GM12872 (cell line): ENCODE results near the gene TMCC1.

Experiments
- TF ChIP-seq, protein P1 (sequence below): IDR thresholded peaks from 3 replicates; pipeline ENCODE4 v1.5.1; 2011; ENCODE audit warnings: low read depth, mild to moderate bottlenecking, low read length, moderate library complexity; ENCODE audit not compliant: insufficient read depth

The TMCC1 gene

DNA sequence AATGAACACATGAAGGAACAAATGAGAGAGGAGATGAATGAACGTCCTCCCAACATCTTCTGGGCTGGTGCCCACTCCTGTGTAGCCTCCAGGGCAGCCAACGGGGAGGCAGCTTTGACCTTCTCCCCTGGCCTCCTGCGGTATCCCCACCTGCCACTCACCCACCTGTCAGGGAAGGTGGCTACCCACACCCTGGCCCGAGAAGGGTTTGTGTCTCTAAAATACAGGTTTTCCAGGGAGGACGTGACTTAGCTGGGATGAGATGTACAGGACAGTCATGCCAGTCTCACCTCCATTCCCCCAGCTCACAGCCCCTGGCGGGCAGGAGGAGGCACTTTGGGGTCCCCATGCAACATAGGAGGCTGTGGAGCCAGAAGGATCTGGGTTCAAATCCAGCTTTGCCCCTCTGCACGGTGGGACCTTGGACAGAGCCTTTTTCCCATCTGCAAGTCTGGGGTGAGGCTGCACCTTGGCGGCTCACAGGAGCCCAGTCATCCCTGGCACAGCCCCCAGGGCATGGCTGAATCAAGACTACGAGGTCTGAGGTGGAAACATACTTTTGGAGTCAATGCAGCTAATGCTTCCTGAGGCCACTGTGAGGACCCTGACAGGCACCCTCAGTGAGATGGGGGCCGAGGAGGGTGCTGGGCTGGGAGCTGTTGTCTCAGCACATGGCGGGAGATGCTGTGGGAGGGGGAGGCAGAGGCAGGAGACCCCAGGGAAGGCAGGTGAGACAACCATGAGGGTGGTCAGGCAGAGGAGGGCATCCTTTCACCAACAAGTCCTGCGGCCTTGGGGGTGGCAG, 275.9 kb downstream of the TMCC1 start:
- TF ChIP-seq, protein P1, sequence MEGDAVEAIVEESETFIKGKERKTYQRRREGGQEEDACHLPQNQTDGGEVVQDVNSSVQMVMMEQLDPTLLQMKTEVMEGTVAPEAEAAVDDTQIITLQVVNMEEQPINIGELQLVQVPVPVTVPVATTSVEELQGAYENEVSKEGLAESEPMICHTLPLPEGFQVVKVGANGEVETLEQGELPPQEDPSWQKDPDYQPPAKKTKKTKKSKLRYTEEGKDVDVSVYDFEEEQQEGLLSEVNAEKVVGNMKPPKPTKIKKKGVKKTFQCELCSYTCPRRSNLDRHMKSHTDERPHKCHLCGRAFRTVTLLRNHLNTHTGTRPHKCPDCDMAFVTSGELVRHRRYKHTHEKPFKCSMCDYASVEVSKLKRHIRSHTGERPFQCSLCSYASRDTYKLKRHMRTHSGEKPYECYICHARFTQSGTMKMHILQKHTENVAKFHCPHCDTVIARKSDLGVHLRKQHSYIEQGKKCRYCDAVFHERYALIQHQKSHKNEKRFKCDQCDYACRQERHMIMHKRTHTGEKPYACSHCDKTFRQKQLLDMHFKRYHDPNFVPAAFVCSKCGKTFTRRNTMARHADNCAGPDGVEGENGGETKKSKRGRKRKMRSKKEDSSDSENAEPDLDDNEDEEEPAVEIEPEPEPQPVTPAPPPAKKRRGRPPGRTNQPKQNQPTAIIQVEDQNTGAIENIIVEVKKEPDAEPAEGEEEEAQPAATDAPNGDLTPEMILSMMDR, result no peak

DNA sequence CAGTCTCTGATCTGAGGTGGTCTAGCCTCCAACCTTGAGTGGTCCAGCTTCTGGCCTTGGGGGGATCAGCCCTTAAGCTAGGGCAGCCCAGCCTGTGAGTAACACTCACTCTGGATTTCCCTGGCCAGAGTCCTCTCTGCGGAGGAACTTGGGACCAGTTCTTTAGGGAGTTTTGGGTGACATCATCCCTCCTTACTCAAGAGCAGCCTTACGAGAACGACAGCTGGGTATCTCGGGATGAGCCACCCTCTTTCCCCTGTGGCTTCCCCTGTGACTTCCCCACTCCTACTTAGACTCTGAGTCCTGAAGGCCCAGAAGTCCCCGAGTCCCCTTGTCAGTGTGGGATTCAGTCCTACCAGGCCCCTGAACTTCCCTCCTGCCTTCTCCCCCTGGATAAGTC, 276.8 kb downstream of the TMCC1 start:
- TF ChIP-seq, protein P1, result no peak

DNA sequence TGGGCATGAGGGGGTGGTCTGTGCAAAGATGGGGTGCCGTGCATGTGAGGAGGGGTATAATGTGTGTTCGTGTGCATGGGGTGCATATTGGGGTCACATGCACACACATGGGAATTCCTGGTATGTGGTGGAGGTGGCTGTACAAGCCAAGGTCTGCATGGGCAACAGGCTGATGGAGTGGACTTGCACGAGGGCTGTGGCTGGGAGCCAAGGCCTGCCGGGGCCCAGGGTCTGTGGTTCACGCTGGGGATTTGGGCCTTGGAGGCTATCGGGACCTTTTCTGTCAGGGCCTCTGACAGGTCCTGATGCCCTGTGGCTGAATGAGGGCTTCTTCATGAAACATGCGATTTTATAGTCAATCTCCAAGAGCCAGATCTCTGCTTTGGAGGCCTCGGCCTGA, 277.2 kb downstream of the TMCC1 start:
- TF ChIP-seq, protein P1, result no peak

DNA sequence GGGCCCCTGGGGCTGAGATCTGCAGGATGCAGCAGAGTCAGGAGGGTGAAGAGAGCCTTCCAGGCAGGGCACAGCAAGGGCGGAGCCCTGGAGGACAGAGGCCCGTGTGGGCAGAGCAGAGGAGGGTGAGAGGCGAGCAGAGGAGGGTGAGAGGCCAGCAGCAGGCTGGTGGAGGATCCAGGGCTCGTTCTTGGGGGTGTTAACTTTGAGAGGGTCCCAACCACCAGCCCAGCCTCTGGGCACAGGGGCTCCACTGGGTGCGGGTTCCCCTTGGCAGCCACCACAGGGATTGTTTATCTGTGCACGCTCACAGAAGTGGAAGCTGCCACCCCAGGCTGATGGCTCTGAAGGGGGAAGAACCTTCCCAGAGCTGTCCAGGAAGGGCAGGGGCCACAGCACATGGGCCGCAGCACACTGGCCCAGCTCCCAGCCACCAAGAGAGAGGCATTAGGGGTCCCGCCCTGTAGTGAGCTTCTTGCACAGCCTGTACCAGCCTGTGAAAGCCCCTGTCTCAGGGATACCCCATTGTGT, 277.7 kb downstream of the TMCC1 start:
- TF ChIP-seq, protein P1, result no peak

DNA sequence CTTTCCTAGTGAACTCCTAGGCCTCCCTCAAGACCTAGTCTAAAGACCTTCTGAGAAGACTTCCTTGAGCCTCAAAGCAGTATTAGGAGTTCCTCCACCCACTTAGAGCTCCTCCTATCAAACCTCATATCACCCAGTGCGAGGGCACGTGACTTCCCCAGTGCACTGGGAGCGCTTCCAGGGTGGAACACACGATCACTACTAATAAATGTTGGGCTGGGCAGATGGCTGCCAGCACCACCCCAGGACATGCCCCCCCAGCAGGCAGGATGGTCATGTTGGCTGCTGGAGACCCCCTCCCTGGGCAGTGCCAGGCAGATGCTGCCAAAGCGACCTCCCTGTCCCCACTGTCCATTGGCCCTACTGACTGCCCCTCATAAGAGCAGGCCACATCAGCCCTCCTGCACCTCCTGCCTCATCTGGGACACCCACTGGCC, 278.6 kb downstream of the TMCC1 start:
- TF ChIP-seq, protein P1, result no peak

DNA sequence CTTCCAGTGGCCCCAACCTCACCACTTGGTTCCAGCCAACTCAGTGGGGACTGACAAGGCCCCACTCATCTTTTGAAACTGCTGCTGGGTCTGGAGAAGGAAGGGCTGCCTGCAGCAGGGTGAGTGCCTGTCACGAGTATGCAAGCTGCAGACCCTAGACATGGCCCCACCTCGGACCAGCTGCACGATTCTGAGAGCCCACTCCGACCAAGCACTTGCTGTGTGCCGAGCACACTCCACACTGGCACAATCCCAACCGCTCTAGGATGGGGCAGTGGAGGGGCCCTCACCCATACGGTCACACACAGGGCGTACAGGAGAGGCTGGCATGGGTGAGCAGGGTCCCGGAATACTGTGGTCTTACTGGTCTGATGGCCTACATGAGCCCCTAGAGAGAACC, 279.1 kb downstream of the TMCC1 start:
- TF ChIP-seq, protein P1, result no peak

DNA sequence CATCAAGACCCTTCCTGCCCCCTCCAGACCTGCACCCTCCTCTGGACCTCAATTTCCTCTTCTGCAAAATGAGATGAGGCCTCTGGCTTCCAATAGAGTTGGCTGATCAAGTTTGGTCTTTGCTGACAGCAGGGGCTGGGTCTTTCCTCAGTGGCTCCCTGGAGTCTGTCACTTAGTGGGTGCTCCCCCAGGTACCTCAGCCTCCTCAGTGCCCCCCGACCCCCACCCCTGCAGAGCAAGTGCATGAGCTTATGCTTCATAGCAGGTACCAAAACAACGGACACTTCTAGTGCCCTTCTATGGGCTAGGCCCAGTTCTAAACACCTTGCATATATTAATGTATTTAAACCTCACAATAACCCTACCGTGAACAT, 280.2 kb downstream of the TMCC1 start:
- TF ChIP-seq, protein P1, result no peak
